Mesodermal cell (in vitro differentiated cells): Measurements from ENCODE around the gene AGAP1.

Experiments
- H3K27ac ChIP-seq: 2 replicates; pipeline ENCODE4 v1.7.0; 2013; ENCODE audit warnings: mild to moderate bottlenecking, low read depth, low read length, moderate library complexity; ENCODE audit not compliant: severe bottlenecking
- H3K36me3 ChIP-seq: 2 replicates; pipeline ENCODE4 v1.7.1; 2013; ENCODE audit warnings: mild to moderate bottlenecking, low read length, moderate library complexity; ENCODE audit not compliant: control insufficient read depth, insufficient read depth
- H3K4me1 ChIP-seq: one replicate; pipeline ENCODE4 v1.7.1; 2013; ENCODE audit warnings: mild to moderate bottlenecking, low read length; ENCODE audit not compliant: insufficient read depth, control insufficient read depth, poor library complexity, severe bottlenecking
- H3K4me3 ChIP-seq: 2 replicates; pipeline ENCODE4 v1.7.0; 2013; ENCODE audit warnings: low read length, control low read depth, mild to moderate bottlenecking; ENCODE audit not compliant: insufficient read depth, poor library complexity, severe bottlenecking; ENCODE audit errors: extremely low read depth
- H3K9me3 ChIP-seq: 2 replicates; pipeline ENCODE4 v1.7.1; 2013; ENCODE audit warnings: mild to moderate bottlenecking, low read length, moderate library complexity; ENCODE audit not compliant: control insufficient read depth
- WGBS, 2 experiments: methylation state at CpG; one replicate each; pipeline ENCODE4 v1.1.5; 2013; ENCODE audit warnings: missing lambda C conversion rate in 2 of 2; ENCODE audit not compliant: insufficient coverage in 2 of 2; 5-methylcytosine and 5-hydroxymethylcytosine counted together

AGAP1 gene

GRCh38 chr2:236026841-236027240 is 533.0 kb downstream of the AGAP1 start:
- no peaks in the 10 kb centered on the region for H3K9me3 ChIP-seq
- 79 to 94% methylated on average over 2 to 3 of the region's 4 CpGs for WGBS, 2 experiments
- no peaks in the 10 kb centered on the region for H3K36me3 ChIP-seq
- no peak overlapping the region for H3K27ac ChIP-seq
- H3K4me1 ChIP-seq, result no peaks in the 10 kb centered on the region
- no peak overlapping the region for H3K4me3 ChIP-seq

GRCh38 chr2:236028066-236028465 is 534.2 kb downstream of the AGAP1 start:
- Histone ChIP-seq H3K27ac (no peak overlapping the region), H3K36me3 (no peaks in the 10 kb centered on the region), H3K4me1 (no peaks in the 10 kb centered on the region), H3K4me3 (no peak overlapping the region), H3K9me3 (no peaks in the 10 kb centered on the region)
- WGBS, 2 experiments, result 90 to 100% methylated on average over 2 of the region's 4 CpGs

- no peak overlapping the region for H3K4me3 ChIP-seq
- 89 to 92% methylated on average over 5 to 6 of the region's 7 CpGs for WGBS, 2 experiments
- H3K9me3 ChIP-seq, result no peaks in the 10 kb centered on the region
- no peaks in the 10 kb centered on the region for H3K4me1 ChIP-seq
- H3K27ac ChIP-seq, result no peak overlapping the region
- H3K36me3 ChIP-seq, result peaks cover 6% of the 10 kb centered on the region
Measured at GRCh38 chr2:236033462-236033861, 539.6 kb downstream of the AGAP1 start.

GRCh38 chr2:236034974-236035373 is 541.1 kb downstream of the AGAP1 start:
- no peaks in the 10 kb centered on the region for H3K4me1 ChIP-seq
- H3K36me3 ChIP-seq, result peaks cover 14% of the 10 kb centered on the region
- no peak overlapping the region for H3K27ac ChIP-seq
- WGBS, 2 experiments, result 83 to 85% methylated on average over 7 to 8 of the region's 8 CpGs
- no peak overlapping the region for H3K4me3 ChIP-seq
- no peaks in the 10 kb centered on the region for H3K9me3 ChIP-seq

GRCh38 chr2:236036045-236036444 is 542.2 kb downstream of the AGAP1 start:
- H3K36me3 ChIP-seq, result peaks cover 20% of the 10 kb centered on the region
- H3K4me1 ChIP-seq, result no peaks in the 10 kb centered on the region
- H3K9me3 ChIP-seq, result no peaks in the 10 kb centered on the region
- 86 to 92% methylated on average over 11 to 16 of the region's 16 CpGs for WGBS, 2 experiments
- H3K4me3 ChIP-seq, result no peak overlapping the region
- no peak overlapping the region for H3K27ac ChIP-seq

- Histone ChIP-seq H3K4me3 (no peak overlapping the region), H3K36me3 (peaks cover 38% of the 10 kb centered on the region), H3K9me3 (no peaks in the 10 kb centered on the region), H3K27ac (no peak overlapping the region), H3K4me1 (no peaks in the 10 kb centered on the region)
- WGBS, 2 experiments, result 73 to 89% methylated on average over 4 to 5 of the region's 7 CpGs
Measured at GRCh38 chr2:236038096-236038495, 544.3 kb downstream of the AGAP1 start.

GRCh38 chr2:236040600-236041328 is 546.9 kb downstream of the AGAP1 start:
- Histone ChIP-seq H3K9me3 (no peaks in the 10 kb centered on the region), H3K4me3 (no peak overlapping the region), H3K27ac (no peak overlapping the region), H3K4me1 (no peaks in the 10 kb centered on the region), H3K36me3 (peaks cover 38% of the 10 kb centered on the region)
- 95% methylated on average over 15 to 18 of the region's 21 CpGs for WGBS, 2 experiments

- Histone ChIP-seq H3K27ac (no peak overlapping the region), H3K9me3 (no peaks in the 10 kb centered on the region), H3K4me1 (no peaks in the 10 kb centered on the region), H3K36me3 (peaks cover 38% of the 10 kb centered on the region), H3K4me3 (no peak overlapping the region)
- WGBS, 2 experiments, result 95 to 98% methylated on average over 8 of the region's 8 CpGs
Measured at GRCh38 chr2:236041616-236042015, 547.8 kb downstream of the AGAP1 start.

- H3K4me3 ChIP-seq, result no peak overlapping the region
- H3K36me3 ChIP-seq, result peaks cover 38% of the 10 kb centered on the region
- 83 to 96% methylated on average over 5 of the region's 6 CpGs for WGBS, 2 experiments
- H3K4me1 ChIP-seq, result no peaks in the 10 kb centered on the region
- H3K27ac ChIP-seq, result no peak overlapping the region
- H3K9me3 ChIP-seq, result no peaks in the 10 kb centered on the region
Measured at GRCh38 chr2:236042087-236042486, 548.2 kb downstream of the AGAP1 start.

GRCh38 chr2:236044191-236044590 is 550.3 kb downstream of the AGAP1 start:
- peaks cover 43% of the 10 kb centered on the region for H3K36me3 ChIP-seq
- H3K4me3 ChIP-seq, result no peak overlapping the region
- no peaks in the 10 kb centered on the region for H3K9me3 ChIP-seq
- no peaks in the 10 kb centered on the region for H3K4me1 ChIP-seq
- no peak overlapping the region for H3K27ac ChIP-seq
- 87 to 93% methylated on average over 5 to 6 of the region's 6 CpGs for WGBS, 2 experiments
